Neural cell (in vitro differentiated cells): ENCODE results near the gene PRKCA. TPM values are rescaled to one million over a fixed set of nuclear protein-coding genes. Genes with fewer than 3 reads are reported as not detected.

ENCODE experiments used
- H2AFZ ChIP-seq: fragments of 200-600, 300-800 bp; sonication (generic), shearing (Covaris generic); 2 replicates; pipeline ENCODE4 v1.6.0; 2014; ENCODE audit warnings: low read depth, mild to moderate bottlenecking, antibody characterized with exemption, low read length, moderate library complexity
- H3F3A ChIP-seq: fragments of 200-600 bp; shearing (Covaris generic); 2 replicates; pipeline ENCODE4 v1.6.1; 2016; ENCODE audit warnings: mild to moderate bottlenecking, moderate library complexity, mixed read lengths, antibody characterized with exemption, low read length; ENCODE audit not compliant: insufficient read depth, poor library complexity, severe bottlenecking
- H3K27ac ChIP-seq: fragments of 200-600, 300-800 bp; sonication (generic), shearing (Covaris generic); 2 replicates; pipeline ENCODE4 v1.5.1; 2014; ENCODE audit warnings: mild to moderate bottlenecking, low read length, moderate library complexity
- H3K27me3 ChIP-seq: fragments of 300-800, 200-600 bp; sonication (generic), shearing (Covaris generic); 2 replicates; pipeline ENCODE4 v1.6.0; 2014; ENCODE audit warnings: mild to moderate bottlenecking, low read depth, low read length, moderate library complexity; ENCODE audit not compliant: insufficient read depth
- H3K36me3 ChIP-seq: fragments of 300-800, 200-600 bp; sonication (generic), shearing (Covaris generic); 2 replicates; pipeline ENCODE4 v1.5.1; 2014; ENCODE audit warnings: mild to moderate bottlenecking, antibody characterized with exemption, low read length, moderate library complexity; ENCODE audit not compliant: insufficient read depth
- H3K4me2 ChIP-seq: fragments of 300-800, 200-600 bp; sonication (generic), shearing (Covaris generic); 2 replicates; pipeline ENCODE4 v1.6.0; 2014; ENCODE audit warnings: mild to moderate bottlenecking, low read length
- H3K4me3 ChIP-seq: fragments of 300-800, 200-600 bp; sonication (generic), shearing (Covaris generic); 2 replicates; pipeline ENCODE4 v1.5.1; 2014; ENCODE audit warnings: mild to moderate bottlenecking, low read length, moderate library complexity
- H3K79me2 ChIP-seq: fragments of 200-600 bp; shearing (Covaris generic); replicated peaks from 2 replicates; pipeline ENCODE4 v1.6.0; 2014; ENCODE audit warnings: mild to moderate bottlenecking, low read length, moderate library complexity; ENCODE audit not compliant: insufficient read depth
- H3K9ac ChIP-seq: fragments of 300-800, 200-600 bp; sonication (generic), shearing (Covaris generic); 2 replicates; pipeline ENCODE4 v1.6.1; 2016; ENCODE audit warnings: mild to moderate bottlenecking, low read length, mixed read lengths
- H3K9me2 ChIP-seq: fragments of 200-600 bp; shearing (Covaris generic); 2 replicates; pipeline ENCODE4 v1.6.1; 2016; ENCODE audit warnings: mild to moderate bottlenecking, low read length, mixed read lengths; ENCODE audit not compliant: insufficient read depth
- H3K9me3 ChIP-seq: fragments of 200-600, 300-800 bp; sonication (generic), shearing (Covaris generic); 2 replicates; pipeline ENCODE4 v1.6.1; 2016; ENCODE audit warnings: mild to moderate bottlenecking, mixed run types, low read length, moderate library complexity, mixed read lengths
- H4K20me1 ChIP-seq: fragments of 200-600 bp; shearing (Covaris generic); 2 replicates; pipeline ENCODE4 v1.6.1; 2016; ENCODE audit warnings: mild to moderate bottlenecking, mixed run types; ENCODE audit not compliant: insufficient read depth
- CTCF ChIP-seq: fragments of 450-650 bp; IDR thresholded peaks from 2 replicates; pipeline ENCODE4 v1.5.1; 2014; ENCODE audit warnings: antibody characterized with exemption, mild to moderate bottlenecking, moderate library complexity; ENCODE audit not compliant: poor library complexity, severe bottlenecking
- EP300 ChIP-seq: fragments of 450-650 bp; conservative IDR thresholded peaks from 2 replicates; pipeline ENCODE4 v1.6.1; 2014; ENCODE audit warnings: antibody characterized with exemption, mild to moderate bottlenecking, moderate library complexity; ENCODE audit not compliant: poor library complexity, severe bottlenecking
- EZH2 ChIP-seq: fragments of 200-600, 300-800 bp; shearing (Covaris generic), sonication (generic); IDR thresholded peaks from 2 replicates; pipeline ENCODE4 v1.6.1; 2014; ENCODE audit warnings: antibody characterized with exemption, low read length, borderline replicate concordance, mild to moderate bottlenecking; ENCODE audit not compliant: insufficient read depth, poor library complexity, severe bottlenecking
- MXI1 ChIP-seq: fragments of 450-650 bp; conservative IDR thresholded peaks from 2 replicates; pipeline ENCODE4 v1.6.1; 2014; ENCODE audit warnings: antibody characterized with exemption, mild to moderate bottlenecking; ENCODE audit not compliant: poor library complexity, severe bottlenecking
- POLR2AphosphoS5 ChIP-seq: IDR thresholded peaks from 2 replicates; pipeline ENCODE4 v1.6.1; 2012
- RAD21 ChIP-seq: fragments of 450-650 bp; conservative IDR thresholded peaks from 2 replicates; pipeline ENCODE4 v1.6.1; 2014; ENCODE audit warnings: antibody characterized with exemption, mild to moderate bottlenecking, moderate library complexity
- SMC3 ChIP-seq: fragments of 450-650 bp; conservative IDR thresholded peaks from 2 replicates; pipeline ENCODE4 v1.6.1; 2014; ENCODE audit warnings: antibody characterized with exemption, mild to moderate bottlenecking, moderate library complexity; ENCODE audit not compliant: poor library complexity
- TAF1 ChIP-seq: IDR thresholded peaks from 2 replicates; pipeline ENCODE4 v1.6.1; 2012; ENCODE audit warnings: low read depth
- polyA plus RNA-seq: library from polyadenylated mRNA; depleted of rRNA; stranded (reverse); fragments of >200 nt; gene quantifications from 2 replicates; pipeline ENCODE4 v1.2.3, GENCODE V29; 2014
- TF ChIP-seq, protein P1 (sequence below): IDR thresholded peaks from 2 replicates; pipeline ENCODE4 v1.6.1; 2012; ENCODE audit warnings: borderline replicate concordance

Gene PRKCA
- polyA plus RNA-seq, 1 donor from 2014 or later: 5.9 TPM

GRCh38 chr17:66633317-66633965, 331.0 kb downstream of the PRKCA start:
- no peaks in the 10 kb centered on the region for H4K20me1 ChIP-seq
- no peaks in the 10 kb centered on the region for H3K9me3 ChIP-seq
- peak overlapping the region; percentile 75 for H3K27ac ChIP-seq
- H3K9me2 ChIP-seq: no peaks in the 10 kb centered on the region
- peak overlapping the region; percentile 28 for H3K9ac ChIP-seq
- H3K4me3 ChIP-seq: peak overlapping the region; percentile 49
- no peaks in the 10 kb centered on the region for H3K79me2 ChIP-seq
- no peaks in the 10 kb centered on the region for H3F3A ChIP-seq
- no peaks in the 10 kb centered on the region for H3K36me3 ChIP-seq
- H3K4me2 ChIP-seq: peak overlapping the region; percentile 49
- H3K27me3 ChIP-seq: no peaks in the 10 kb centered on the region
- no peak for TF ChIP-seq POLR2AphosphoS5
- no peak overlapping the region for H2AFZ ChIP-seq

DNA sequence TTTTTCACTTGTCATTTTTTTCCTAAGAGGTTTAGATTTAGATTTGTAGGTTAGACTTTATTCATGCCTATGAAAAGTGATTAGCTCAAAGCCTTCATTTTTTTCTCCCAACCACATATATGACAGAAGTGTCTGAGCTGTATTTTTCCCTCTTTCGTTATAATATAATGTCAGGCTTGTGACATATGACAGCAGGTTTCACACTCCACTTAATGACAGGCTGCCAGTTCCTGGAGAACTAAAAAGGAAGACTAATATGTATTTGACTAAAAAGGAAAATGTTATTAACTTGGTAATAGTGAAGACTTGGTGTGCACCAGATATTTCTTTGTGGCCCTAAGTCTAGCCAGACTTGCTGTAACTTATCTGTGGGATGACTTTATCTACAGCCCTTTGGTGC, 331.8 kb downstream of the PRKCA start:
- H3K79me2 ChIP-seq: no peaks in the 10 kb centered on the region
- no peaks in the 10 kb centered on the region for H3F3A ChIP-seq
- no peak overlapping the region for H2AFZ ChIP-seq
- peak overlapping the region; percentile 28 for H3K9ac ChIP-seq
- H3K9me2 ChIP-seq: no peaks in the 10 kb centered on the region
- H3K27ac ChIP-seq: peak overlapping the region; percentile 75
- no peaks in the 10 kb centered on the region for H4K20me1 ChIP-seq
- H3K4me2 ChIP-seq: no peak overlapping the region
- TF ChIP-seq MXI1 (no peak), TAF1 (no peak), RAD21 (no peak), EP300 (peak; percentile 99), EZH2 (no peak), CTCF (no peak), POLR2AphosphoS5 (peak; percentile 93), SMC3 (no peak)
- TF ChIP-seq, protein P1, sequence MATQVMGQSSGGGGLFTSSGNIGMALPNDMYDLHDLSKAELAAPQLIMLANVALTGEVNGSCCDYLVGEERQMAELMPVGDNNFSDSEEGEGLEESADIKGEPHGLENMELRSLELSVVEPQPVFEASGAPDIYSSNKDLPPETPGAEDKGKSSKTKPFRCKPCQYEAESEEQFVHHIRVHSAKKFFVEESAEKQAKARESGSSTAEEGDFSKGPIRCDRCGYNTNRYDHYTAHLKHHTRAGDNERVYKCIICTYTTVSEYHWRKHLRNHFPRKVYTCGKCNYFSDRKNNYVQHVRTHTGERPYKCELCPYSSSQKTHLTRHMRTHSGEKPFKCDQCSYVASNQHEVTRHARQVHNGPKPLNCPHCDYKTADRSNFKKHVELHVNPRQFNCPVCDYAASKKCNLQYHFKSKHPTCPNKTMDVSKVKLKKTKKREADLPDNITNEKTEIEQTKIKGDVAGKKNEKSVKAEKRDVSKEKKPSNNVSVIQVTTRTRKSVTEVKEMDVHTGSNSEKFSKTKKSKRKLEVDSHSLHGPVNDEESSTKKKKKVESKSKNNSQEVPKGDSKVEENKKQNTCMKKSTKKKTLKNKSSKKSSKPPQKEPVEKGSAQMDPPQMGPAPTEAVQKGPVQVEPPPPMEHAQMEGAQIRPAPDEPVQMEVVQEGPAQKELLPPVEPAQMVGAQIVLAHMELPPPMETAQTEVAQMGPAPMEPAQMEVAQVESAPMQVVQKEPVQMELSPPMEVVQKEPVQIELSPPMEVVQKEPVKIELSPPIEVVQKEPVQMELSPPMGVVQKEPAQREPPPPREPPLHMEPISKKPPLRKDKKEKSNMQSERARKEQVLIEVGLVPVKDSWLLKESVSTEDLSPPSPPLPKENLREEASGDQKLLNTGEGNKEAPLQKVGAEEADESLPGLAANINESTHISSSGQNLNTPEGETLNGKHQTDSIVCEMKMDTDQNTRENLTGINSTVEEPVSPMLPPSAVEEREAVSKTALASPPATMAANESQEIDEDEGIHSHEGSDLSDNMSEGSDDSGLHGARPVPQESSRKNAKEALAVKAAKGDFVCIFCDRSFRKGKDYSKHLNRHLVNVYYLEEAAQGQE: peak; percentile 70
- H3K36me3 ChIP-seq: no peaks in the 10 kb centered on the region
- no peaks in the 10 kb centered on the region for H3K9me3 ChIP-seq
- H3K4me3 ChIP-seq: no peak overlapping the region
- no peaks in the 10 kb centered on the region for H3K27me3 ChIP-seq
